Natural killer cell treated with Interleukin-12 subunit alpha and Interleukin-12 subunit beta and Interleukin-15 and Interleukin-18, amount 100 ng/mL, for 72 hours (primary cell): ENCODE results near the gene PPL. TPM values are rescaled to one million over a fixed set of nuclear protein-coding genes. Genes with fewer than 3 reads are reported as not detected.
A peak's percentile ranks its signal among the peaks of the same experiment; 100 is the strongest.

Experiments
- ATAC-seq, 2 donors: fragments of 150-1000 bp; cut with Tn5 transposase in 1 of 2; sonication (Bioruptor Pico), chemical (Tn5 transposase) in 1 of 2; 2 replicates each; pipeline ENCODE4 v1.10.0; 2021
- DNase-seq: peaks from one replicate; pipeline ENCODE4 v3.0.0; 2022; ENCODE audit warnings: low spot score
- H3K27ac Mint-ChIP-seq, 2 donors: 1 replicate in 1 of 2; 2 replicates in 1 of 2; pipeline ENCODE4 v1.8.0; 2022; ENCODE audit warnings: mixed read lengths in 2 of 2, mild to moderate bottlenecking in 1 of 2, moderate library complexity in 1 of 2
- H3K27me3 Mint-ChIP-seq, 2 donors: 1 replicate in 1 of 2; 2 replicates in 1 of 2; pipeline ENCODE4 v1.8.0; 2022; ENCODE audit warnings: mixed read lengths in 2 of 2
- H3K36me3 Mint-ChIP-seq: one replicate; pipeline ENCODE4 v1.8.0; 2022; ENCODE audit warnings: mixed read lengths
- H3K4me1 Mint-ChIP-seq, 2 donors: 1 replicate in 1 of 2; 2 replicates in 1 of 2; pipeline ENCODE4 v1.8.0; 2022; ENCODE audit warnings: low read depth in 2 of 2, mixed read lengths in 2 of 2, mild to moderate bottlenecking in 1 of 2
- H3K4me3 Mint-ChIP-seq: one replicate; pipeline ENCODE4 v1.8.0; 2022; ENCODE audit warnings: mixed read lengths
- H3K9me3 Mint-ChIP-seq: 2 replicates; pipeline ENCODE4 v1.8.0; 2022; ENCODE audit warnings: mixed read lengths
- total RNA-seq, 2 donors: library from RNA; stranded (reverse); gene quantifications; one replicate each; pipeline ENCODE4 v1.2.3, GENCODE V29; 2022

The PPL gene
- total RNA-seq, 2 donors from 2014 or later, result not detected

DNA sequence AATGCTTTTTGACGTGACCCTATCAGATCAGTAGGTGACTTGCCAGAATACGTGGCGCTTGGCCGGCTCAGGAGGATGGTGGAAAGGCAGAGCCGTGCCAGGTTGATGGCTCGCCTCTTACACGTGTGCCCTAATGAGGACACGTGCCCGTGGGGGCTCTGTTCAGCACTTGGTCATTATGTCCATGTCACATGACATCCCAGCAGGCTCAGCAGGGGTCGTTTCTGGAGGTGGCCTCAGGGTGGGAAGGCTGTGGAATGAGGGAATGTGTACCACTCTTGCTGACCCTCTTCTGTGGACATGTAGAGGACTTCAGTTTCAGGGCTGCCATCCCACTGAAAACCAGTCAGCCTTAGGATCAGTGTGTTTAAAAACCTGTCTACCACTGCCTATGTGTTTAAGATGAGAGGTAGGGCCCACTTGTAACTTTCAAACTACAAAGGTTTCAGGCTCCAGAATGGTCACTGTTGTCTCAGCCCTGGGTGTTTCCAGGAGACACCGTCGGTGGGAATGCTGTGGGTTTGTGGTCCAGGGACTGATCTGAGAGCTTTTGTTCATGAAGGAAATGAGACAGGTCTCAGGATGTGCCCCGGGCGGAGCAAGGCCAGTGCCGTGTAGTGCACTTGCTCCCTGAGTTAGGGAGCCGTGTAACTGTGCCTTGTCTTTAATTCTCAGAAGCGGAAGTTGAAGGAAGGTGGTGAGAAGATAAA, 77.6 kb downstream of the PPL start:
- no peak overlapping the region for H3K27ac Mint-ChIP-seq

DNA sequence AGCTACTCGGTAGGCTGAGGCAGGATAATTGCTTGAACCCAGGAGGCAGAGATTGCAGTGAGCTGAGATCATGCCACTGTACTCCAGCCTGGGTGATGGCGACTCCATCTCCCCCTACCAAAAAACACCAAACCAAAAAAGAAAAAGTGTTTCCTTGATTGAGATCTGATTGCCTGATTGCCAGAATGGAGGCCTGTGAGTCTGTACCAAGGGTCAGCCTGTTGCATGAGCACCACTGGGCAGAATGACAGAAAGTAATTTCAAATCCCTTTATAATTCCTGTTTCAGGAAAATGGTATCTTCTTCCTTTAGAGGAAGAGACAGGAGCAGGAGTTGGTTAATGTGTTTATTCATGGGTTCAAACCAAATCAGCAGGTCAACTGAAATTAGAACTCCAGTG, 81.1 kb downstream of the PPL start:
- Mint-ChIP-seq H3K27me3 (no peaks in the 10 kb centered on the region), H3K36me3 (peaks cover 27% of the 10 kb centered on the region), H3K27ac (no peak overlapping the region), H3K9me3 (no peaks in the 10 kb centered on the region), H3K4me3 (no peak overlapping the region), H3K4me1 (peaks cover 8 to 13% of the 10 kb centered on the region in 2 donors)
- ATAC-seq (no peak), DNase-seq (no peak)

More for the DNA sequence above, 77.6 kb downstream of the PPL start:
- ATAC-seq (no peak), DNase-seq (no peak)
- peaks cover 27% of the 10 kb centered on the region for H3K36me3 Mint-ChIP-seq
- peaks cover 0 to 8% of the 10 kb centered on the region in 2 donors for H3K4me1 Mint-ChIP-seq
- H3K4me3 Mint-ChIP-seq, result no peak overlapping the region
- H3K9me3 Mint-ChIP-seq, result no peaks in the 10 kb centered on the region
- H3K27me3 Mint-ChIP-seq, result no peaks in the 10 kb centered on the region

- DNase-seq (no peak), ATAC-seq (no peak)
- H3K4me3 Mint-ChIP-seq, result no peak overlapping the region
- H3K27ac Mint-ChIP-seq, result no peak overlapping the region
- H3K4me1 Mint-ChIP-seq, result peaks cover 13 to 14% of the 10 kb centered on the region in 2 donors
- peaks cover 26% of the 10 kb centered on the region for H3K36me3 Mint-ChIP-seq
- no peaks in the 10 kb centered on the region for H3K27me3 Mint-ChIP-seq
- no peaks in the 10 kb centered on the region for H3K9me3 Mint-ChIP-seq
Measured at GRCh38 chr16:4855371-4855770, 81.6 kb downstream of the PPL start.

GRCh38 chr16:4852221-4852872, 84.6 kb downstream of the PPL start:
- Mint-ChIP-seq H3K27ac (no peak overlapping the region), H3K4me3 (no peak overlapping the region)
- ATAC-seq, result no peak

GRCh38 chr16:4850211-4850610, 86.7 kb downstream of the PPL start:
- H3K4me3 Mint-ChIP-seq, result no peak overlapping the region
- ATAC-seq (no peak), DNase-seq (no peak)
- H3K27ac Mint-ChIP-seq, result peak overlapping the region in 1 of 2 donors; percentile 2
- no peaks in the 10 kb centered on the region for H3K9me3 Mint-ChIP-seq
- H3K27me3 Mint-ChIP-seq, result no peaks in the 10 kb centered on the region
- peaks cover 11% of the 10 kb centered on the region for H3K36me3 Mint-ChIP-seq
- peaks cover 43 to 44% of the 10 kb centered on the region in 2 donors for H3K4me1 Mint-ChIP-seq

More at GRCh38 chr16:4852221-4852872, 84.6 kb downstream of the PPL start:
- Mint-ChIP-seq H3K9me3 (no peaks in the 10 kb centered on the region), H3K4me1 (peaks cover 31% of the 10 kb centered on the region in 2 donors), H3K36me3 (no peaks in the 10 kb centered on the region), H3K27me3 (no peaks in the 10 kb centered on the region)
- DNase-seq, result no peak

GRCh38 chr16:4847774-4848587, 89.0 kb downstream of the PPL start:
- peaks cover 11% of the 10 kb centered on the region for H3K36me3 Mint-ChIP-seq
- peak overlapping the region; percentile 96 for H3K4me3 Mint-ChIP-seq
- no peaks in the 10 kb centered on the region for H3K9me3 Mint-ChIP-seq
- ATAC-seq, result peak; percentile 4 to 34
- no peak for DNase-seq
- no peaks in the 10 kb centered on the region for H3K27me3 Mint-ChIP-seq
- peak overlapping the region; percentile 53 to 80 for H3K27ac Mint-ChIP-seq
- H3K4me1 Mint-ChIP-seq, result peaks cover 44% of the 10 kb centered on the region in 2 donors

- ATAC-seq (peak; percentile 95 to 97), DNase-seq (peak; percentile 100)
- H3K4me1 Mint-ChIP-seq, result peaks cover 43 to 44% of the 10 kb centered on the region in 2 donors
- peaks cover 11% of the 10 kb centered on the region for H3K36me3 Mint-ChIP-seq
- no peaks in the 10 kb centered on the region for H3K9me3 Mint-ChIP-seq
- H3K27ac Mint-ChIP-seq, result peak within 1 kb of the TSS; percentile 80 to 88
- peak within 1 kb of the TSS; percentile 99 for H3K4me3 Mint-ChIP-seq
- H3K27me3 Mint-ChIP-seq, result no peaks in the 10 kb centered on the region
Measured at GRCh38 chr16:4846901-4847773, 89.8 kb downstream of the PPL start, which contains the start of the genes GLYR1 and UBN1. Gene GLYR1 (minus strand): TSS chr16:4847288. CDS start chr16:4847265, 23 bp downstream. Gene UBN1 (plus strand): TSS chr16:4847481. CDS start chr16:4852918, 5,437 bp downstream.

GRCh38 chr16:4846503-4846900, 90.4 kb downstream of the PPL start:
- Mint-ChIP-seq H3K4me1 (peaks cover 41 to 42% of the 10 kb centered on the region in 2 donors), H3K4me3 (peak overlapping the region; percentile 99), H3K27me3 (no peaks in the 10 kb centered on the region), H3K36me3 (peaks cover 11% of the 10 kb centered on the region), H3K9me3 (no peaks in the 10 kb centered on the region), H3K27ac (peak overlapping the region; percentile 80 to 88)
- DNase-seq, result no peak
- ATAC-seq, result peak in 1 of 2 donors; percentile 3

DNA sequence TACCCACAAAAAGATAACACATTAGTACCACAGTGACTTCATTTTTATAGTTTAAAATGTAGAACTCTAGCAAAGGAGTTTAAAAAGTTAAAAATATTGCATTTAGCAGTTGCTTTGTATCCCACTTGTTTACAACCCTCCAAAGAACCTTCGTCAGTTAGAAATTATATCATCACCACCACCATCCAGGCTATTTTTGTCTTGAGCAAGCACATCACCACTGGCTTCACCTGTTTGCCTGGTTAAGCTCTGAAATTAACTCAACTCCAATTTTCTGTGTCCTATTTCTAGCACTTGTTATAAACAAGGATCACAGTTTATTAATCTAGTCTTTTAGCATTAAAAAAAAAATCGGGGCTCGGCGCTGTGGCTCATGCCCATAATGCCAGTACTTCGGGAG, 96.0 kb downstream of the PPL start:
- H3K36me3 Mint-ChIP-seq, result peaks cover 25% of the 10 kb centered on the region
- ATAC-seq (no peak), DNase-seq (no peak)
- no peak overlapping the region for H3K27ac Mint-ChIP-seq
- no peak overlapping the region for H3K4me3 Mint-ChIP-seq
- no peaks in the 10 kb centered on the region for H3K27me3 Mint-ChIP-seq
- H3K9me3 Mint-ChIP-seq, result no peaks in the 10 kb centered on the region
- peaks cover 17 to 21% of the 10 kb centered on the region in 2 donors for H3K4me1 Mint-ChIP-seq

- Mint-ChIP-seq H3K9me3 (no peaks in the 10 kb centered on the region), H3K36me3 (peaks cover 19% of the 10 kb centered on the region), H3K27me3 (no peaks in the 10 kb centered on the region), H3K27ac (no peak overlapping the region), H3K4me3 (no peak overlapping the region), H3K4me1 (peaks cover 8 to 14% of the 10 kb centered on the region in 2 donors)
- DNase-seq, result no peak
- no peak for ATAC-seq
Measured at GRCh38 chr16:4839942-4840341, 97.0 kb downstream of the PPL start.

GRCh38 chr16:4837733-4838501, 99.0 kb downstream of the PPL start:
- H3K36me3 Mint-ChIP-seq, result peaks cover 20% of the 10 kb centered on the region
- no peak for ATAC-seq
- H3K4me3 Mint-ChIP-seq, result no peak overlapping the region
- H3K4me1 Mint-ChIP-seq, result peaks cover 8 to 12% of the 10 kb centered on the region in 2 donors
- DNase-seq, result no peak
- no peaks in the 10 kb centered on the region for H3K27me3 Mint-ChIP-seq
- no peak overlapping the region for H3K27ac Mint-ChIP-seq
- H3K9me3 Mint-ChIP-seq, result no peaks in the 10 kb centered on the region

DNA sequence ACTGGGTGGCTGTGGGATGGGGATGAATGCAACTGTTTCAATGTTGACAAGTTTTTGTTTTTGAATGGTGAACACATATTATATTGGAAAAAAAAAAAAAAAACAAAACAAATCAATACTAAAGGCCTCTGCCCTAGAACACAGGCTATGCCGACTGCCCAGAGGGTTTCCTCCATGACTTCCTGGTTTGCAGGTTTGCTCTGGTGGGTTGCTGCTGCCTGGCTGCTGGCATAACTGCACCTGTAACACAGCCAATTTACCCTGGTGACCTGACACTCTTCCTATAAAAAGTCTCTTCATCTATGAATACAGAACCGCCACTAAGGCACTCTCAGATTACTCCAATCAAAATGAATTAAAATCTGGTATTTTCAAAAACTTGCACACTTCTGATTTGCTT, 100.2 kb downstream of the PPL start:
- H3K9me3 Mint-ChIP-seq, result no peaks in the 10 kb centered on the region

More for the DNA sequence above, 100.2 kb downstream of the PPL start:
- DNase-seq, result no peak
- ATAC-seq, result no peak
- no peak overlapping the region for H3K4me3 Mint-ChIP-seq
- H3K27me3 Mint-ChIP-seq, result no peaks in the 10 kb centered on the region
- H3K36me3 Mint-ChIP-seq, result peaks cover 31% of the 10 kb centered on the region
- H3K4me1 Mint-ChIP-seq, result peaks cover 8 to 14% of the 10 kb centered on the region in 2 donors
- peak overlapping the region in 1 of 2 donors; percentile 36 for H3K27ac Mint-ChIP-seq
